ENCODE data around the gene CALR3.

The CALR3 gene

DNA sequence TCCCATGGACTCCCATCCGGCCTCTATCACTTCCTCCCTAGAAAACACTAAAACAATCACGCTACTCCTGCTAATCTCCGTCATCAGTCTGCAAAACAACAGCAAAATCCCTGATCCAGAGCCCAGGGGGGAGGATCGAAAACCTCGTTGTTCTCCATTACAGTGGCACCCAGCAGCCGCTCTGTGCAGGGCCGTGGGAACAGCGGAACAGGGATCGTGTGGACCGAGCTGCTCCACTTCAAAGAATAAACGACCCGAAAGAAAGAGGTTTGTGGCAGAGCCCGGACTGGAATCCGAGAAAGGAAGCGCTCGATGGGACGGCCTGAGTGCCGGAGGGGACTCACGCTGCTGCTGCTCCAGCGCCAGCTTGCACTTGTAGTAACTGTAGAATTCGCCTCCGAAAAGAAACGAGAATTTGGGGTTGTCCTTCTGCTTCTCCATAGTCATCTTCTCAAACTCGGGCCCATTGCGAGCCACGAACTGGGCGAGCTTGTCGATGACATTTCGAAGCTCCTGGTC, 45.6 kb upstream of the CALR3 start:
- Histone ChIP-seq H2BK15ac (replicated peaks; ENCODE audit: low read depth) (no peak overlapping the region), H3K79me2 (ENCODE audit: control insufficient read depth, insufficient read depth, low read length) (peaks cover 55% of the 10 kb centered on the region), H3K27ac (ENCODE audit: low read depth, low read length) (peak overlapping the region; percentile 71), H3K27me3 (ENCODE audit: insufficient read depth, low read length, poor library complexity) (no peaks in the 10 kb centered on the region), H2BK5ac (ENCODE audit: low read length) (no peak overlapping the region), H3K56ac (ENCODE audit: low read length) (peak overlapping the region; percentile 92), H3K4ac (ENCODE audit: low read depth, low read length) (peak overlapping the region; percentile 82), H2BK120ac (ENCODE audit: low read depth, low read length) (no peak overlapping the region), H4K5ac (ENCODE audit: low read length) (no peak overlapping the region), H3K4me1 (ENCODE audit: control insufficient read depth, low read depth, low read length) (peaks cover 5% of the 10 kb centered on the region), H3K4me3 (ENCODE audit: low read length) (peak overlapping the region; percentile 91), H4K8ac (ENCODE audit: low read depth, low read length) (no peak overlapping the region), H3K23ac (ENCODE audit: low read length) (peak overlapping the region; percentile 80), H3K4me2 (ENCODE audit: low read length) (peak overlapping the region; percentile 99), H2AK5ac (ENCODE audit: low read length) (no peak overlapping the region), H3K18ac (ENCODE audit: low read length) (peak overlapping the region; percentile 78), H3K36me3 (ENCODE audit: control insufficient read depth, insufficient read depth, low read length) (peaks cover 6% of the 10 kb centered on the region), H3K9ac (ENCODE audit: low read length) (peak overlapping the region; percentile 89), H3K79me1 (ENCODE audit: low read length) (peaks cover 21% of the 10 kb centered on the region)
- no peak for DNase-seq
- WGBS (ENCODE audit: extremely low coverage, insufficient coverage, low lambda C conversion rate) = no CpG with 5 or more reads among the region's 29 CpGs

GRCh38 chr19:16540948-16541347, 45.0 kb upstream of the CALR3 start:
- H2BK120ac ChIP-seq (ENCODE audit: low read depth, low read length) = no peak overlapping the region
- peaks cover 26% of the 10 kb centered on the region for H3K79me1 ChIP-seq (ENCODE audit: low read length)
- H3K23ac ChIP-seq (ENCODE audit: low read length) = no peak overlapping the region
- peak overlapping the region; percentile 89 for H3K9ac ChIP-seq (ENCODE audit: low read length)
- H3K56ac ChIP-seq (ENCODE audit: low read length) = peak overlapping the region; percentile 92
- H3K4ac ChIP-seq (ENCODE audit: low read depth, low read length) = no peak overlapping the region
- H3K36me3 ChIP-seq (ENCODE audit: control insufficient read depth, insufficient read depth, low read length) = peaks cover 6% of the 10 kb centered on the region
- no peak overlapping the region for H2BK5ac ChIP-seq (ENCODE audit: low read length)
- no peak overlapping the region for H2AK5ac ChIP-seq (ENCODE audit: low read length)
- H3K27ac ChIP-seq (ENCODE audit: low read depth, low read length) = no peak overlapping the region
- no peak for DNase-seq
- no peaks in the 10 kb centered on the region for H3K27me3 ChIP-seq (ENCODE audit: insufficient read depth, low read length, poor library complexity)
- H2BK15ac ChIP-seq (replicated peaks; ENCODE audit: low read depth) = no peak overlapping the region
- no peak overlapping the region for H4K5ac ChIP-seq (ENCODE audit: low read length)
- H3K4me3 ChIP-seq (ENCODE audit: low read length) = peak overlapping the region; percentile 91
- peaks cover 61% of the 10 kb centered on the region for H3K79me2 ChIP-seq (ENCODE audit: control insufficient read depth, insufficient read depth, low read length)
- no peak overlapping the region for H3K18ac ChIP-seq (ENCODE audit: low read length)
- peaks cover 5% of the 10 kb centered on the region for H3K4me1 ChIP-seq (ENCODE audit: control insufficient read depth, low read depth, low read length)
- H4K8ac ChIP-seq (ENCODE audit: low read depth, low read length) = no peak overlapping the region
- H3K4me2 ChIP-seq (ENCODE audit: low read length) = peak overlapping the region; percentile 99
- no CpG with 5 or more reads among the region's 12 CpGs for WGBS (ENCODE audit: extremely low coverage, insufficient coverage, low lambda C conversion rate)

- Histone ChIP-seq H3K36me3 (ENCODE audit: control insufficient read depth, insufficient read depth, low read length) (peaks cover 8% of the 10 kb centered on the region), H3K9ac (ENCODE audit: low read length) (no peak overlapping the region), H2BK120ac (ENCODE audit: low read depth, low read length) (no peak overlapping the region), H3K27ac (ENCODE audit: low read depth, low read length) (no peak overlapping the region), H3K4me1 (ENCODE audit: control insufficient read depth, low read depth, low read length) (peaks cover 5% of the 10 kb centered on the region), H3K79me1 (ENCODE audit: low read length) (peaks cover 27% of the 10 kb centered on the region), H3K27me3 (ENCODE audit: insufficient read depth, low read length, poor library complexity) (no peaks in the 10 kb centered on the region), H3K56ac (ENCODE audit: low read length) (no peak overlapping the region), H3K18ac (ENCODE audit: low read length) (no peak overlapping the region), H4K5ac (ENCODE audit: low read length) (no peak overlapping the region), H2BK15ac (replicated peaks; ENCODE audit: low read depth) (no peak overlapping the region), H3K79me2 (ENCODE audit: control insufficient read depth, insufficient read depth, low read length) (peaks cover 58% of the 10 kb centered on the region), H3K4me3 (ENCODE audit: low read length) (no peak overlapping the region), H3K4me2 (ENCODE audit: low read length) (no peak overlapping the region), H2AK5ac (ENCODE audit: low read length) (no peak overlapping the region), H3K4ac (ENCODE audit: low read depth, low read length) (no peak overlapping the region), H2BK5ac (ENCODE audit: low read length) (no peak overlapping the region), H4K8ac (ENCODE audit: low read depth, low read length) (no peak overlapping the region), H3K23ac (ENCODE audit: low read length) (no peak overlapping the region)
- no peak for DNase-seq
- no CpG with 5 or more reads among the region's 13 CpGs for WGBS (ENCODE audit: extremely low coverage, insufficient coverage, low lambda C conversion rate)
These were observed 41.1 kb upstream of the CALR3 start for GRCh38 chr19:16537111-16537510.

- no peak overlapping the region for H2BK15ac ChIP-seq (replicated peaks; ENCODE audit: low read depth)
- H3K36me3 ChIP-seq (ENCODE audit: control insufficient read depth, insufficient read depth, low read length) = peaks cover 13% of the 10 kb centered on the region
- H3K56ac ChIP-seq (ENCODE audit: low read length) = no peak overlapping the region
- no peak overlapping the region for H2BK5ac ChIP-seq (ENCODE audit: low read length)
- no peak overlapping the region for H3K4me3 ChIP-seq (ENCODE audit: low read length)
- H2AK5ac ChIP-seq (ENCODE audit: low read length) = no peak overlapping the region
- H3K18ac ChIP-seq (ENCODE audit: low read length) = no peak overlapping the region
- H4K5ac ChIP-seq (ENCODE audit: low read length) = no peak overlapping the region
- no peak overlapping the region for H3K4me2 ChIP-seq (ENCODE audit: low read length)
- no CpG with 5 or more reads among the region's 9 CpGs for WGBS (ENCODE audit: extremely low coverage, insufficient coverage, low lambda C conversion rate)
- DNase-seq = no peak
- H2BK120ac ChIP-seq (ENCODE audit: low read depth, low read length) = no peak overlapping the region
- no peak overlapping the region for H4K8ac ChIP-seq (ENCODE audit: low read depth, low read length)
- H3K23ac ChIP-seq (ENCODE audit: low read length) = no peak overlapping the region
- H3K4me1 ChIP-seq (ENCODE audit: control insufficient read depth, low read depth, low read length) = peaks cover 3% of the 10 kb centered on the region
- peaks cover 48% of the 10 kb centered on the region for H3K79me2 ChIP-seq (ENCODE audit: control insufficient read depth, insufficient read depth, low read length)
- H3K9ac ChIP-seq (ENCODE audit: low read length) = no peak overlapping the region
- no peak overlapping the region for H3K4ac ChIP-seq (ENCODE audit: low read depth, low read length)
- no peaks in the 10 kb centered on the region for H3K27me3 ChIP-seq (ENCODE audit: insufficient read depth, low read length, poor library complexity)
- H3K27ac ChIP-seq (ENCODE audit: low read depth, low read length) = no peak overlapping the region
- peaks cover 24% of the 10 kb centered on the region for H3K79me1 ChIP-seq (ENCODE audit: low read length)
These were observed 40.2 kb upstream of the CALR3 start for GRCh38 chr19:16536130-16536529.

DNA sequence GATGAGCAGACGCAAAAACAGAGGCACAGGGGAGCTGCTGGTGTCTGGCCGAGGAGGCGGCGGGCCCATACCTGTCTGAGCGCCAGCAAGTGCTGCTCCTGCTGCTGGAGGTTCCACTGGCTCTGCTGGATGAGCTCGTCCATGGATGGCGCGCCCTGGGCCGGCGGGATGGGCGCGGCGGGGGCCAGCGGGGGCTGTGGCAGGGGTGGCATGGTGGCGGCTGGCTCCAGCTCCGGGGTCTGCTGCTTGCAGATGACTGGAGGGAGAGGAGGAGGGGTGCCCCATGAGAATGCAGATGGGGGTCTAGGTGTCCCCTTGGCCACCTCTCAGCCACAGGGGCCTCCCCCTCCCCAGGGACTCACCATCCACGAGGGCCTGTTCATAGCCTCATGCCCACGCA, 39.4 kb upstream of the CALR3 start:
- Histone ChIP-seq H4K8ac (ENCODE audit: low read depth, low read length) (no peak overlapping the region), H3K27me3 (ENCODE audit: insufficient read depth, low read length, poor library complexity) (no peaks in the 10 kb centered on the region), H3K9ac (ENCODE audit: low read length) (no peak overlapping the region), H4K5ac (ENCODE audit: low read length) (no peak overlapping the region), H3K79me2 (ENCODE audit: control insufficient read depth, insufficient read depth, low read length) (peaks cover 41% of the 10 kb centered on the region), H2AK5ac (ENCODE audit: low read length) (no peak overlapping the region), H3K79me1 (ENCODE audit: low read length) (peaks cover 21% of the 10 kb centered on the region), H3K4ac (ENCODE audit: low read depth, low read length) (no peak overlapping the region), H2BK5ac (ENCODE audit: low read length) (no peak overlapping the region), H3K4me3 (ENCODE audit: low read length) (no peak overlapping the region), H3K36me3 (ENCODE audit: control insufficient read depth, insufficient read depth, low read length) (peaks cover 13% of the 10 kb centered on the region), H3K56ac (ENCODE audit: low read length) (no peak overlapping the region), H3K4me1 (ENCODE audit: control insufficient read depth, low read depth, low read length) (no peaks in the 10 kb centered on the region), H3K4me2 (ENCODE audit: low read length) (no peak overlapping the region), H3K27ac (ENCODE audit: low read depth, low read length) (no peak overlapping the region), H3K18ac (ENCODE audit: low read length) (no peak overlapping the region), H2BK120ac (ENCODE audit: low read depth, low read length) (no peak overlapping the region), H3K23ac (ENCODE audit: low read length) (no peak overlapping the region), H2BK15ac (replicated peaks; ENCODE audit: low read depth) (no peak overlapping the region)
- no peak for DNase-seq
- no CpG with 5 or more reads among the region's 18 CpGs for WGBS (ENCODE audit: extremely low coverage, insufficient coverage, low lambda C conversion rate)

All from mesendoderm (in vitro differentiated cells).